ENCODE results near the gene CFAP43. TPM values are rescaled to one million over a fixed set of nuclear protein-coding genes. Genes with fewer than 3 reads are reported as not detected.

Gene CFAP43
- total and polyA plus RNA-seq, 2 donors (not counting 1 experiment from before 2014, with no cell fraction given): under 0.01 to 0.10 TPM

DNA sequence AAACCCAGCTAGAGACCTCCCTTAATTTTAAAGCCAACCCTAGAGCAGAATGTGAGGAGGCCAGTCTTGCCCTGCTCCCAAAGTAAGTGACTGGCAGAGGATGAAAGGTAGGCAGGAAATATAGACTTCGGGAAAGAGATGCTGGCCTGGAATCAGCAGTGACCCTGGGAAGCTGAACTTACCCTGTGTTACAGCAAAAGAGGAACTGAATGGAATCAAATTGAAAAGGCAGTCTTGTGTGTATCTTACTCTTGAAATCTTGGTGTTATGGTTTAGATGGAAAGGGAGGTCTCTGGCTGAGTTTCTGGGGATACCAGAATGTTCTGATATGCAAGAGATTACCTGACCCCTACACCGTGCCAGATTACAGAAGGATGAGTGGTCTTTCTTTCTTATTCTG, 7.9 kb upstream of the CFAP43 start:
- no peak overlapping the region for H3K4me3 ChIP-seq (replicated peaks in 1 of 4; ENCODE audit: control extremely low read depth in 1 of 4, insufficient read depth in 1 of 4, low read depth in 3 of 4, low read length in 4 of 4)
- H3K27me3 ChIP-seq (ENCODE audit: control insufficient read depth, insufficient read depth, low read length): peaks cover 5% of the 10 kb centered on the region

DNA sequence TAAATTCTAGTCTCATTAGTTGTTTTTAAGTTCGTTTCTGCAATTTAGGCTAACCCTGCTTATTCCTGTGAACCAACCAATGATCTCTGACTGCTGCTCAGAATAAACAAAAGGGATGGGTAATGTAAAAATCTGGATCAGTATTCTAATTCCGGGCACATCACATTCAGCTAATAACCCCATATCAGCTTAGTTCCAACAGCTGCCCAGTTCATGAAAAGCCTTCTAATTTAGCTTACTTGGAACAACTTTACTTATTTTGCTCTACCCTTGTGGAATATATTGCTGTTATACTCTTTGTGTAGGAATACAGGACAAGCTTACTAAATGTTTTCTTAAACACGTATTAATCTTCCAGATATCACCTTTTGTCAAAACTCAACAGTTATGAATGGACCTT, 3.6 kb upstream of the CFAP43 start:
- Histone ChIP-seq H3K36me3 (ENCODE audit: control insufficient read depth, insufficient read depth, low read length) (no peaks in the 10 kb centered on the region), H3K4me1 (ENCODE audit: control insufficient read depth, extremely low read depth, insufficient read depth, low read length) (no peaks in the 10 kb centered on the region), H3K79me2 (ENCODE audit: control insufficient read depth, insufficient read depth, low read length) (no peaks in the 10 kb centered on the region), H2AFZ (ENCODE audit: low read length) (no peak overlapping the region), H4K20me1 (ENCODE audit: control insufficient read depth, extremely low read depth, insufficient read depth, low read length) (no peaks in the 10 kb centered on the region), H3K9me3 (ENCODE audit: control insufficient read depth, insufficient read depth, low read depth, low read length) (no peaks in the 10 kb centered on the region), H3K4me3 (replicated peaks in 1 of 4; ENCODE audit: control extremely low read depth in 1 of 4, insufficient read depth in 1 of 4, low read depth in 3 of 4, low read length in 4 of 4) (no peak overlapping the region), H3K27me3 (ENCODE audit: control insufficient read depth, insufficient read depth, low read length) (peaks cover 5% of the 10 kb centered on the region), H3K27ac (ENCODE audit: insufficient read depth, low read length) (no peak overlapping the region), H3K4me2 (ENCODE audit: extremely low read depth, insufficient read depth, low read length) (no peak overlapping the region), H3K9ac (ENCODE audit: insufficient read depth, low read length) (no peak overlapping the region)
- DNase-seq (ENCODE audit: low read depth in 2 of 2): no peak
- TF ChIP-seq CTCF (conservative IDR thresholded peaks at IDR 0.05 in 1 of 2, IDR thresholded peaks at IDR 0.05 in 1 of 2; ENCODE audit: low read depth in 1 of 2, low read length in 2 of 2) (no peak), EZH2 (IDR thresholded peaks at IDR 0.05; ENCODE audit: low read length, missing control alignments) (no peak)

More for the DNA sequence above, 7.9 kb upstream of the CFAP43 start:
- Histone ChIP-seq H3K27ac (ENCODE audit: insufficient read depth, low read length) (no peak overlapping the region), H3K4me1 (ENCODE audit: control insufficient read depth, extremely low read depth, insufficient read depth, low read length) (no peaks in the 10 kb centered on the region), H4K20me1 (ENCODE audit: control insufficient read depth, extremely low read depth, insufficient read depth, low read length) (no peaks in the 10 kb centered on the region), H3K79me2 (ENCODE audit: control insufficient read depth, insufficient read depth, low read length) (no peaks in the 10 kb centered on the region), H3K9ac (ENCODE audit: insufficient read depth, low read length) (no peak overlapping the region), H3K36me3 (ENCODE audit: control insufficient read depth, insufficient read depth, low read length) (no peaks in the 10 kb centered on the region), H3K9me3 (ENCODE audit: control insufficient read depth, insufficient read depth, low read depth, low read length) (no peaks in the 10 kb centered on the region), H2AFZ (ENCODE audit: low read length) (no peak overlapping the region), H3K4me2 (ENCODE audit: extremely low read depth, insufficient read depth, low read length) (no peak overlapping the region)
- TF ChIP-seq CTCF (conservative IDR thresholded peaks at IDR 0.05 in 1 of 2, IDR thresholded peaks at IDR 0.05 in 1 of 2; ENCODE audit: low read depth in 1 of 2, low read length in 2 of 2): no peak
- no peak for TF ChIP-seq EZH2 (IDR thresholded peaks at IDR 0.05; ENCODE audit: low read length, missing control alignments)
- DNase-seq (ENCODE audit: low read depth in 2 of 2): no peak

DNA sequence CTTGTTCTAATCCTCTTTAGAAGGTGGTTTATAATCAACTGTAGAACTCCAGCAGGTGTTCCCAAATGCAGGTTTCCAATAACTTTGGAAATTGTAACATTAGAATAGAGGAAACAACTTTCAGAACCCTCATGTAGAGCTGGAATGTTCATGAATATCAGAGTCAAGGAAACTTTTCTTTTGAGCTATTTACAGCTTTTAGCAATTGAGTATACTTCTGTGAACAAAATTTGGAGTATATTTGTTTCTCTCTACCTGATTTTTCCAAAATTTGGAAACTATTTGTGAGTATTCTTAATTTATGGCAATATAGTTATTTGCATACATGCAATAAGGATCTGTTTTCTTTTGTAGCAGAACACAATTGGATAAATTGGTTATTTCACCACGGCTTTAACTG, 2.8 kb upstream of the CFAP43 start:
- no peaks in the 10 kb centered on the region for H3K4me1 ChIP-seq (ENCODE audit: control insufficient read depth, extremely low read depth, insufficient read depth, low read length)
- no peaks in the 10 kb centered on the region for H4K20me1 ChIP-seq (ENCODE audit: control insufficient read depth, extremely low read depth, insufficient read depth, low read length)
- H3K27ac ChIP-seq (ENCODE audit: insufficient read depth, low read length): no peak overlapping the region
- no peak for DNase-seq (ENCODE audit: low read depth in 2 of 2)
- H2AFZ ChIP-seq (ENCODE audit: low read length): no peak overlapping the region
- no peak overlapping the region for H3K4me3 ChIP-seq (replicated peaks in 1 of 4; ENCODE audit: control extremely low read depth in 1 of 4, insufficient read depth in 1 of 4, low read depth in 3 of 4, low read length in 4 of 4)
- no peaks in the 10 kb centered on the region for H3K79me2 ChIP-seq (ENCODE audit: control insufficient read depth, insufficient read depth, low read length)
- H3K36me3 ChIP-seq (ENCODE audit: control insufficient read depth, insufficient read depth, low read length): no peaks in the 10 kb centered on the region
- peaks cover under 1% of the 10 kb centered on the region for H3K27me3 ChIP-seq (ENCODE audit: control insufficient read depth, insufficient read depth, low read length)
- H3K4me2 ChIP-seq (ENCODE audit: extremely low read depth, insufficient read depth, low read length): no peak overlapping the region
- TF ChIP-seq EZH2 (IDR thresholded peaks at IDR 0.05; ENCODE audit: low read length, missing control alignments): no peak
- no peak for TF ChIP-seq CTCF (conservative IDR thresholded peaks at IDR 0.05 in 1 of 2, IDR thresholded peaks at IDR 0.05 in 1 of 2; ENCODE audit: low read depth in 1 of 2, low read length in 2 of 2)
- H3K9ac ChIP-seq (ENCODE audit: insufficient read depth, low read length): no peak overlapping the region
- no peaks in the 10 kb centered on the region for H3K9me3 ChIP-seq (ENCODE audit: control insufficient read depth, insufficient read depth, low read depth, low read length)

Data from fibroblast of lung (primary cell).